Peyer's patch (tissue), 4 donors: Measurements from ENCODE around the gene FRYL.
"Not testable (repeated sequence)": the region's sequence is repeated elsewhere in the genome, so short reads cannot be mapped to it uniquely, and the experiment has no call there.

Experiments
- CTCF ChIP-seq, 6 experiments: fragments of 450-650 bp in 4 of 6; fragments of 200-600 bp in 2 of 6; sonication (generic) in 1 of 6; IDR thresholded peaks; one replicate each; pipeline ENCODE4 v1.5.1; 2017 to 2019; ENCODE audit warnings: antibody characterized with exemption in 6 of 6, mild to moderate bottlenecking in 3 of 6, moderate library complexity in 1 of 6
- POLR2A ChIP-seq, 2 donors: fragments of 450-650 bp; IDR thresholded peaks; one replicate each; pipeline ENCODE4 v1.5.1; 2017; ENCODE audit warnings: antibody characterized with exemption in 2 of 2, mild to moderate bottlenecking in 2 of 2, moderate library complexity in 2 of 2

DNA sequence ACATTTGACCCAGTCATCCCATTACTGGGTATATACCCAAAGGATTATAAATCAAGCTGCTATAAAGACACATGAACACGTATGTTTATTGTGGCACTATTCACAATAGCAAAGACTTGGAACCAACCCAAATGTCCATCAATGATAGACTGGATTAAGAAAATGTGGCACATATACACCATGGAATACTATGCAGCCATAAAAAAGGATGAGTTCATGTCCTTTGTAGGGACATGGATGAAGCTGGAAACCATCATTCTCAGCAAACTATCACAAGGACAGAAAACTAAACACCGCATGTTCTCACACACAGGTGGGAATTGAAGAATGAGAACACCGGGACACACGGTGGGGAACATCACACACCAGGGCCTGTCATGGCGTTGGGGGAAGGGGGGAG is 21.4 kb downstream of the FRYL start:
- not testable (repeated sequence) for TF ChIP-seq CTCF, POLR2A (IDR thresholded peaks at IDR 0.05)
